Endothelial cell of umbilical vein (primary cell): Measurements from ENCODE around the gene SYNM. TPM values are rescaled to one million over a fixed set of nuclear protein-coding genes. Genes with fewer than 3 reads are reported as not detected.

ENCODE experiments used
- BruUV-seq: library from RNA; stranded (reverse); fragments of 400-500 nt; replicated peaks from 2 replicates; lab custom pipeline; 2021; lab: Mats Ljungman, UMichigan
- CTCF ChIA-PET: fragments of 300-600, 350-600 bp; sonication (Branson Sonifier 250); formaldehyde crosslinking; loops from one replicate; lab custom pipeline; 2021; ENCODE audit warnings: antibody characterized with exemption, inconsistent platforms; lab: Charles Lee
- POLR2A ChIA-PET: fragments of 300-600, 350-600 bp; sonication (Branson Sonifier 250); formaldehyde crosslinking; loops from one replicate; lab custom pipeline; 2021; ENCODE audit warnings: antibody characterized with exemption, inconsistent platforms; lab: Charles Lee
- DNase-seq: peaks from one replicate; pipeline ENCODE4 v3.0.0-alpha.2; 2011; ENCODE audit warnings: low read depth, low spot score
- FAIRE-seq: peaks from 2 replicates; lab custom pipeline; 2011; peaks lifted over from hg19 to GRCh38; lab: Jason Lieb, UNC
- H2AFZ ChIP-seq: 2 replicates; pipeline ENCODE4 v1.6.0; 2012; ENCODE audit warnings: low read depth, low read length, control low read depth, inconsistent platforms
- H3K27ac ChIP-seq: 2 replicates; pipeline ENCODE4 v1.5.1; 2011; ENCODE audit warnings: low read depth, mild to moderate bottlenecking, control low read depth, low read length, moderate library complexity; ENCODE audit not compliant: insufficient read depth
- H3K27me3 ChIP-seq, 2 experiments: 2 replicates each; pipeline versions ENCODE4 v1.6.0 to v1.6.1; 2011; ENCODE audit warnings: low read length in 2 of 2, mixed read lengths in 1 of 2; ENCODE audit not compliant: control insufficient read depth in 2 of 2, insufficient read depth in 2 of 2
- H3K36me3 ChIP-seq, 2 experiments: 2 replicates in 1 of 2; 3 replicates in 1 of 2; pipeline ENCODE4 v1.5.1; 2011; ENCODE audit warnings: low read length in 2 of 2, mild to moderate bottlenecking in 1 of 2, moderate library complexity in 1 of 2; ENCODE audit not compliant: control insufficient read depth in 2 of 2, insufficient read depth in 2 of 2; ENCODE audit errors: extremely low read depth in 1 of 2
- H3K4me1 ChIP-seq: 3 replicates; pipeline ENCODE4 v1.5.1; 2011; ENCODE audit warnings: mild to moderate bottlenecking, low read length; ENCODE audit not compliant: control insufficient read depth, insufficient read depth; ENCODE audit errors: extremely low read depth
- H3K4me2 ChIP-seq: 2 replicates; pipeline ENCODE4 v1.6.1; 2011; ENCODE audit warnings: low read length, control low read depth, mixed read lengths; ENCODE audit not compliant: insufficient read depth
- H3K4me3 ChIP-seq, 3 experiments: fragments of 200-600 bp in 1 of 3; sonication (generic), shearing (Covaris generic) in 1 of 3; replicated peaks in 1 of 3; 2 replicates each; pipeline ENCODE4 v1.5.1; 2011 to 2016; ENCODE audit warnings: control low read depth in 3 of 3, low read length in 3 of 3, mild to moderate bottlenecking in 2 of 3, inconsistent platforms in 1 of 3, low read depth in 1 of 3, moderate library complexity in 1 of 3; ENCODE audit not compliant: insufficient read depth in 1 of 3
- H3K79me2 ChIP-seq: 2 replicates; pipeline ENCODE4 v1.6.0; 2012; ENCODE audit warnings: low read length, inconsistent platforms; ENCODE audit not compliant: control insufficient read depth, insufficient read depth
- H3K9ac ChIP-seq: replicated peaks from 2 replicates; pipeline ENCODE3; 2011; ENCODE audit warnings: low read length, control low read depth; ENCODE audit not compliant: insufficient read depth; ENCODE audit errors: extremely low read depth
- H3K9me1 ChIP-seq: replicated peaks from 3 replicates; pipeline ENCODE4 v1.6.0; 2011; ENCODE audit warnings: mild to moderate bottlenecking, low read length; ENCODE audit not compliant: control insufficient read depth, insufficient read depth; ENCODE audit errors: extremely low read depth
- H3K9me3 ChIP-seq: replicated peaks from 2 replicates; pipeline ENCODE4 v1.5.1; 2012; ENCODE audit warnings: low read length, inconsistent platforms; ENCODE audit not compliant: control insufficient read depth, insufficient read depth
- H4K20me1 ChIP-seq: replicated peaks from 2 replicates; pipeline ENCODE3; 2011; ENCODE audit warnings: mild to moderate bottlenecking, low read length; ENCODE audit not compliant: control insufficient read depth, insufficient read depth; ENCODE audit errors: extremely low read depth
- EZH2 ChIP-seq: IDR thresholded peaks from 2 replicates; pipeline ENCODE4 v1.6.1; 2012; ENCODE audit warnings: borderline replicate concordance, low read depth, mild to moderate bottlenecking, moderate library complexity, low read length, inconsistent platforms; ENCODE audit not compliant: severe bottlenecking
- FOS ChIP-seq: IDR thresholded peaks from 2 replicates; pipeline ENCODE4 v1.6.1; 2011; ENCODE audit warnings: mild to moderate bottlenecking, low read length, moderate library complexity, borderline replicate concordance; ENCODE audit not compliant: insufficient read depth
- JUN ChIP-seq: IDR thresholded peaks from 2 replicates; pipeline ENCODE4 v1.6.1; 2011; ENCODE audit warnings: borderline replicate concordance, low read depth; ENCODE audit not compliant: insufficient read length, insufficient read depth
- MAX ChIP-seq: IDR thresholded peaks from 2 replicates; pipeline ENCODE4 v1.6.1; 2011; ENCODE audit not compliant: insufficient read depth, insufficient read length
- POLR2A ChIP-seq: IDR thresholded peaks from 2 replicates; pipeline ENCODE4 v1.6.1; 2012; ENCODE audit warnings: low read depth, mild to moderate bottlenecking, control low read depth, low read length
- POLR2AphosphoS5 ChIP-seq: IDR thresholded peaks from 2 replicates; pipeline ENCODE4 v1.6.1; 2012; ENCODE audit warnings: low read depth, mild to moderate bottlenecking, control low read depth, low read length, moderate library complexity; ENCODE audit not compliant: insufficient read depth
- dilution Hi-C: fragments of 300-500 bp; cut with MboI; formaldehyde crosslinking; loops from one replicate; pipeline ENCODE4 v1.15.0; 2019; ENCODE audit warnings: low sequenced_read_pairs; ENCODE audit not compliant: extremely low pct_ligation_motif_present
- intact Hi-C: fragments of 100-400 bp; cut with micrococcal nuclease; formaldehyde crosslinking; loops from one replicate; pipeline ENCODE4 v1.10.0; 2022
- polyA plus RNA-seq, 4 experiments: library from polyadenylated mRNA; depleted of rRNA in 3 of 4; stranded (reverse) in 3 of 4; unstranded in 1 of 4; fragments of >200 nt; gene quantifications; 2 replicates each; pipeline versions ENCODE4 v1.2.1 to v1.2.3, GENCODE V29; 2011 to 2012; ENCODE audit warnings: missing spikeins in 1 of 4
- total RNA-seq: library from RNA; stranded (reverse); gene quantifications from 2 replicates; pipeline ENCODE4 v1.2.3, GENCODE V29; 2021
- TF ChIP-seq, protein P1 (sequence below), 2 donors: IDR thresholded peaks; 1 replicate in 1 of 2; 2 replicates in 1 of 2; pipeline ENCODE4 v1.5.1; 2011; ENCODE audit warnings: low read length in 2 of 2, mild to moderate bottlenecking in 2 of 2, moderate library complexity in 2 of 2, control low read depth in 1 of 2, inconsistent platforms in 1 of 2, low read depth in 1 of 2; ENCODE audit not compliant: insufficient read depth in 1 of 2; ENCODE audit errors: extremely low read depth in 1 of 2

SYNM gene
- total and polyA plus RNA-seq, 2 donors (not counting 3 experiments of a cell fraction or from before 2014, with no cell fraction given) = 3.7 to 10.2 TPM

DNA sequence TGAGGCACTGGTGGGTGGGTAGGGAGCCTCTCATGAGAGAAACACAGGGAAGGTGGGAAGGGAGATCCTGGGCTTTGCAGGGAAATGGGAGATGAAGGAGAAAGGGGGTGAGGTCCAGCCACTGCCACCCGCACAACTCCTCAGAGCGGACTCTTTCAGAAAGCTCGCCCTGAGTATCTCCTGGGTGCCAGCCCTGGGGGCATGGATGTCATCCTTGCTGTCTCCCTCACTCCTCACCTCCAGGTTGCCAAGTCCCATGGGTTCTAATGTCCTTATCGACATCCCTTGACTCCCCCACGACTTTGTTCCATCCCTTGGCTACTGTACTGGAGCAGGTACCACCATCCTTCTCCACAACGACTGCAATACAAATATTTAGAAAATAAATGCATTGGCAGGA lies 40.9 kb downstream of the SYNM start:
- DNase-seq (no peak), FAIRE-seq (no peak)
- Histone ChIP-seq H4K20me1 (no peaks in the 10 kb centered on the region), H3K27ac (no peak overlapping the region), H3K79me2 (no peaks in the 10 kb centered on the region), H3K4me1 (no peaks in the 10 kb centered on the region), H3K4me3 (no peak overlapping the region), H3K9ac (no peak overlapping the region), H3K27me3 (no peaks in the 10 kb centered on the region), H3K4me2 (no peak overlapping the region), H3K9me3 (no peaks in the 10 kb centered on the region), H3K9me1 (no peaks in the 10 kb centered on the region), H3K36me3 (no peaks in the 10 kb centered on the region), H2AFZ (no peak overlapping the region)
- ChIA-PET CTCF (no interaction called here), POLR2A (no interaction called here)
- TF ChIP-seq JUN (no peak), FOS (no peak), POLR2A (no peak), POLR2AphosphoS5 (no peak), EZH2 (no peak), MAX (no peak)
- no TSS peak for BruUV-seq
- dilution Hi-C loops (no loop called here), intact Hi-C loops (no loop called here)

DNA sequence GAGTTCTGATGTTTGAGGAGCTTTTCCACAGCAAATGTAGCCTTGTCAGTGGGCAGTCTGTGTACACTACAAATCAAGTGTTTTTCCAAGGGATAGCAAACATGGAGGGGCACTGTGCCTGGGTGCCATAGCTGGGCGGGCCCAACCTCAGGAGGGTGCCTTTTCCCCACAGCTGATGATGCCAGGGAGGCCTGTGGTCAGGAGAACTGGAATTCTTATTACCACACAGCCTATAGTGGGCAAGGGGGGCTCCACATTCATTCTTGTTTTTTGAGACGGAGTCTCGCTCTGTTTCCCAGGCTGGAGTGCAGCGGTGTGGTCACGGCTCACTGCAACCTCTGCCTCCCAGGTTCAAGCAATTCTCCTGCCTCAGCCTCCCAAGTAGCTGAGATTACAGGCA lies 41.8 kb downstream of the SYNM start:
- Histone ChIP-seq H3K9ac (no peak overlapping the region), H3K4me1 (no peaks in the 10 kb centered on the region), H3K27me3 (no peaks in the 10 kb centered on the region), H2AFZ (no peak overlapping the region), H3K9me3 (no peaks in the 10 kb centered on the region), H3K36me3 (peaks cover 0 to 1% of the 10 kb centered on the region in 2 experiments), H4K20me1 (no peaks in the 10 kb centered on the region), H3K9me1 (no peaks in the 10 kb centered on the region), H3K79me2 (no peaks in the 10 kb centered on the region), H3K4me2 (no peak overlapping the region), H3K27ac (no peak overlapping the region), H3K4me3 (no peak overlapping the region)
- TF ChIP-seq, protein P1, sequence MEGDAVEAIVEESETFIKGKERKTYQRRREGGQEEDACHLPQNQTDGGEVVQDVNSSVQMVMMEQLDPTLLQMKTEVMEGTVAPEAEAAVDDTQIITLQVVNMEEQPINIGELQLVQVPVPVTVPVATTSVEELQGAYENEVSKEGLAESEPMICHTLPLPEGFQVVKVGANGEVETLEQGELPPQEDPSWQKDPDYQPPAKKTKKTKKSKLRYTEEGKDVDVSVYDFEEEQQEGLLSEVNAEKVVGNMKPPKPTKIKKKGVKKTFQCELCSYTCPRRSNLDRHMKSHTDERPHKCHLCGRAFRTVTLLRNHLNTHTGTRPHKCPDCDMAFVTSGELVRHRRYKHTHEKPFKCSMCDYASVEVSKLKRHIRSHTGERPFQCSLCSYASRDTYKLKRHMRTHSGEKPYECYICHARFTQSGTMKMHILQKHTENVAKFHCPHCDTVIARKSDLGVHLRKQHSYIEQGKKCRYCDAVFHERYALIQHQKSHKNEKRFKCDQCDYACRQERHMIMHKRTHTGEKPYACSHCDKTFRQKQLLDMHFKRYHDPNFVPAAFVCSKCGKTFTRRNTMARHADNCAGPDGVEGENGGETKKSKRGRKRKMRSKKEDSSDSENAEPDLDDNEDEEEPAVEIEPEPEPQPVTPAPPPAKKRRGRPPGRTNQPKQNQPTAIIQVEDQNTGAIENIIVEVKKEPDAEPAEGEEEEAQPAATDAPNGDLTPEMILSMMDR (IDR thresholded peaks at IDR 0.05; ENCODE audit: extremely low read depth in 1 of 2, insufficient read depth in 1 of 2, low read depth in 1 of 2, low read length in 2 of 2) = no peak
- TF ChIP-seq POLR2A = no peak
- DNase-seq (no peak), FAIRE-seq (no peak)
- ChIA-PET POLR2A (no interaction called here), CTCF (no interaction called here)
- intact Hi-C loops = no loop called here
- BruUV-seq = no TSS peak
- dilution Hi-C loops = no loop called here
